GM18858 (cell line): ENCODE measurements around the gene NR2F1-AS1.

ENCODE experiments used
- ATAC-seq: cut with Tn5 transposase; IDR thresholded peaks from one replicate; pipeline ENCODE4 v1.9.1; 2021; ENCODE audit not compliant: unreplicated experiment

NR2F1-AS1 gene

GRCh38 chr5:93603078-93603792 lies 22.2 kb upstream of the NR2F1-AS1 start:
- ATAC-seq = no peak

GRCh38 chr5:93602241-93603077 lies 21.4 kb upstream of the NR2F1-AS1 start:
- no peak for ATAC-seq

- no peak for ATAC-seq
Measured at GRCh38 chr5:93601802-93602155, 20.8 kb upstream of the NR2F1-AS1 start.

GRCh38 chr5:93601071-93601801 lies 20.2 kb upstream of the NR2F1-AS1 start:
- no peak for ATAC-seq

GRCh38 chr5:93600409-93601070 lies 19.5 kb upstream of the NR2F1-AS1 start:
- no peak for ATAC-seq

GRCh38 chr5:93599399-93600120 lies 18.5 kb upstream of the NR2F1-AS1 start:
- no peak for ATAC-seq

GRCh38 chr5:93599001-93599379 lies 18.0 kb upstream of the NR2F1-AS1 start:
- ATAC-seq = no peak

- no peak for ATAC-seq
Measured at GRCh38 chr5:93598091-93599000, 17.3 kb upstream of the NR2F1-AS1 start.

GRCh38 chr5:93596676-93597490 lies 15.9 kb upstream of the NR2F1-AS1 start:
- no peak for ATAC-seq

- no peak for ATAC-seq
Measured at GRCh38 chr5:93596310-93596675, 15.3 kb upstream of the NR2F1-AS1 start.

GRCh38 chr5:93595420-93596147 lies 14.6 kb upstream of the NR2F1-AS1 start:
- no peak for ATAC-seq

GRCh38 chr5:93594591-93595419 lies 13.8 kb upstream of the NR2F1-AS1 start:
- ATAC-seq = no peak

GRCh38 chr5:93593476-93594131 lies 12.6 kb upstream of the NR2F1-AS1 start:
- no peak for ATAC-seq

GRCh38 chr5:93592883-93593282 lies 11.9 kb upstream of the NR2F1-AS1 start:
- no peak for ATAC-seq

GRCh38 chr5:93591323-93591945 lies 10.4 kb upstream of the NR2F1-AS1 start:
- no peak for ATAC-seq

- ATAC-seq = no peak
Measured at GRCh38 chr5:93590493-93590892, 9.5 kb upstream of the NR2F1-AS1 start.
